Measurements from ENCODE around the gene AGXT2. TPM values are rescaled to one million over a fixed set of nuclear protein-coding genes. Genes with fewer than 3 reads are reported as not detected.

AGXT2 gene
- total RNA-seq, 1 experiment from 2014 or later: not detected

- Histone ChIP-seq H3K4me1 (replicated peaks; ENCODE audit: insufficient read depth) (no peaks in the 10 kb centered on the region), H2AFZ (no peak overlapping the region), H3K36me3 (ENCODE audit: low read depth) (no peaks in the 10 kb centered on the region), H3K4me2 (no peak overlapping the region), H3K4me3 (no peak overlapping the region), H3K27ac (no peak overlapping the region), H3K27me3 (ENCODE audit: insufficient read depth, low read depth) (peaks cover 94% of the 10 kb centered on the region), H3K79me2 (ENCODE audit: low read depth) (no peaks in the 10 kb centered on the region), H3F3A (ENCODE audit: insufficient read depth, low read depth) (no peaks in the 10 kb centered on the region), H3K9me3 (ENCODE audit: insufficient read depth, low read depth) (no peaks in the 10 kb centered on the region), H4K20me1 (ENCODE audit: insufficient read depth) (no peaks in the 10 kb centered on the region), H3K9me2 (ENCODE audit: insufficient read depth) (no peaks in the 10 kb centered on the region)
- BruUV-seq (replicated peaks): no TSS peak
- peak in 1 of 2 experiments; percentile 28 for DNase-seq
- ChIA-PET CTCF (no interaction called here), POLR2A (ENCODE audit: unreplicated experiment) (no interaction called here)
- no peak for TF ChIP-seq EZH2 (IDR thresholded peaks at IDR 0.05; ENCODE audit: low read depth)
- TF ChIP-seq, protein P1, sequence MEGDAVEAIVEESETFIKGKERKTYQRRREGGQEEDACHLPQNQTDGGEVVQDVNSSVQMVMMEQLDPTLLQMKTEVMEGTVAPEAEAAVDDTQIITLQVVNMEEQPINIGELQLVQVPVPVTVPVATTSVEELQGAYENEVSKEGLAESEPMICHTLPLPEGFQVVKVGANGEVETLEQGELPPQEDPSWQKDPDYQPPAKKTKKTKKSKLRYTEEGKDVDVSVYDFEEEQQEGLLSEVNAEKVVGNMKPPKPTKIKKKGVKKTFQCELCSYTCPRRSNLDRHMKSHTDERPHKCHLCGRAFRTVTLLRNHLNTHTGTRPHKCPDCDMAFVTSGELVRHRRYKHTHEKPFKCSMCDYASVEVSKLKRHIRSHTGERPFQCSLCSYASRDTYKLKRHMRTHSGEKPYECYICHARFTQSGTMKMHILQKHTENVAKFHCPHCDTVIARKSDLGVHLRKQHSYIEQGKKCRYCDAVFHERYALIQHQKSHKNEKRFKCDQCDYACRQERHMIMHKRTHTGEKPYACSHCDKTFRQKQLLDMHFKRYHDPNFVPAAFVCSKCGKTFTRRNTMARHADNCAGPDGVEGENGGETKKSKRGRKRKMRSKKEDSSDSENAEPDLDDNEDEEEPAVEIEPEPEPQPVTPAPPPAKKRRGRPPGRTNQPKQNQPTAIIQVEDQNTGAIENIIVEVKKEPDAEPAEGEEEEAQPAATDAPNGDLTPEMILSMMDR (conservative IDR thresholded peaks at IDR 0.05): no peak
- intact Hi-C loops (cut with micrococcal nuclease; ENCODE audit: unreplicated experiment): no loop called here
Observed at GRCh38 chr5:35095366-35095765, 47.6 kb upstream of the AGXT2 start.

DNA sequence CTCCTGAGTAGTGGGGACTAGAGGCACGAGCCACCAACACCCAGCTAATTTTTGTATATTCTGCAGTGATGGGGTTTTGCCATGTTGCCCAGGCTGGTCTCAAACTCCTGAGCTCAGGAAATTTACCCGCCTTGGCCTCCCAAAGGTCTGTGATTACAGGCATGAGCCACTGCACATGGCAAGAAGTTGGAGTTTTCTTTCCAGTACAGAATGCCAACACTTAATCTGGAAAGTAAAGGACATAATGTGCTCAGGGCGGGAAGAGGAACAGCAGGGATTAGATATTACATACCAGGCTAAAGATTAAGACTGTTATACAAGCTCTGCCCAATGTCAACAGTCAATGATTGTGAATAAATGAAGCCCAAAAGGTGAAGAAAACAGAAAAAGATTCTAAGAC is 47.2 kb upstream of the AGXT2 start:
- intact Hi-C loops (cut with micrococcal nuclease; ENCODE audit: unreplicated experiment): no loop called here
- no peaks in the 10 kb centered on the region for H3F3A ChIP-seq (ENCODE audit: insufficient read depth, low read depth)
- H3K36me3 ChIP-seq (ENCODE audit: low read depth): no peaks in the 10 kb centered on the region
- H2AFZ ChIP-seq: no peak overlapping the region
- no peak overlapping the region for H3K27ac ChIP-seq
- no peak overlapping the region for H3K4me2 ChIP-seq
- no peaks in the 10 kb centered on the region for H3K9me2 ChIP-seq (ENCODE audit: insufficient read depth)
- CTCF ChIA-PET: no interaction called here
- no peaks in the 10 kb centered on the region for H4K20me1 ChIP-seq (ENCODE audit: insufficient read depth)
- no peaks in the 10 kb centered on the region for H3K9me3 ChIP-seq (ENCODE audit: insufficient read depth, low read depth)
- no peak for TF ChIP-seq EZH2 (IDR thresholded peaks at IDR 0.05; ENCODE audit: low read depth)
- TF ChIP-seq, protein P1 (conservative IDR thresholded peaks at IDR 0.05): no peak
- POLR2A ChIA-PET (ENCODE audit: unreplicated experiment): no interaction called here
- BruUV-seq (replicated peaks): no TSS peak
- no peaks in the 10 kb centered on the region for H3K4me1 ChIP-seq (replicated peaks; ENCODE audit: insufficient read depth)
- H3K27me3 ChIP-seq (ENCODE audit: insufficient read depth, low read depth): peaks cover 95% of the 10 kb centered on the region
- H3K4me3 ChIP-seq: no peak overlapping the region
- H3K79me2 ChIP-seq (ENCODE audit: low read depth): no peaks in the 10 kb centered on the region
- DNase-seq: peak in 1 of 2 experiments; percentile 31

DNA sequence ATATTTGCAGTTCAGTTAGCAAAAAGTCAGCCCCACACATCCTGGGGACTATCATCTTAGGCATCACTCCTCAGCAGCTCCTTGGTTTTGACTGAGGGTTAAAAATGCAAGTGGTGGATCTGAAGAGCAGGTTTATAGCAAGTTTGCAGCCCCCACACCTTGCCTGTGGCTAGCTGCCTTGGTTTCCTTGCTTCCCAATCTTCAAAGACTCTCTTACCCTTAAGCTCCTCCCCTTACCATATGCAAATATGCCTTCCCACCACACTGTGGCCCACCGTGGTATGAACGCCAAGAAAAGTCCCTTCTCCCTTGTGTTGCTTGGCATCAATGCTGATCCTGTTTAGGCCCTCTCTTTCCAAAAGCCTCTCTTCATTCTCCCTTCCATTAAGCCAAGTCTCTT is 45.0 kb upstream of the AGXT2 start:
- BruUV-seq (replicated peaks): no TSS peak
- intact Hi-C loops (cut with micrococcal nuclease; ENCODE audit: unreplicated experiment): no loop called here
- no peaks in the 10 kb centered on the region for H3K36me3 ChIP-seq (ENCODE audit: low read depth)
- peaks cover 90% of the 10 kb centered on the region for H3K27me3 ChIP-seq (ENCODE audit: insufficient read depth, low read depth)
- TF ChIP-seq EZH2 (IDR thresholded peaks at IDR 0.05; ENCODE audit: low read depth): no peak
- TF ChIP-seq, protein P1 (conservative IDR thresholded peaks at IDR 0.05): no peak
- no peaks in the 10 kb centered on the region for H3K9me3 ChIP-seq (ENCODE audit: insufficient read depth, low read depth)
- no peaks in the 10 kb centered on the region for H4K20me1 ChIP-seq (ENCODE audit: insufficient read depth)
- no peak overlapping the region for H3K4me2 ChIP-seq
- no peak overlapping the region for H3K4me3 ChIP-seq
- H3K9me2 ChIP-seq (ENCODE audit: insufficient read depth): no peaks in the 10 kb centered on the region
- H3K79me2 ChIP-seq (ENCODE audit: low read depth): no peaks in the 10 kb centered on the region
- no peaks in the 10 kb centered on the region for H3K4me1 ChIP-seq (replicated peaks; ENCODE audit: insufficient read depth)
- POLR2A ChIA-PET (ENCODE audit: unreplicated experiment): no interaction called here
- no peak overlapping the region for H2AFZ ChIP-seq
- H3K27ac ChIP-seq: no peak overlapping the region
- DNase-seq: no peak
- CTCF ChIA-PET: no interaction called here
- no peaks in the 10 kb centered on the region for H3F3A ChIP-seq (ENCODE audit: insufficient read depth, low read depth)
